HG02870 (cell line): ENCODE data around the gene DAAM2.

Source experiments
- ATAC-seq: cut with Tn5 transposase; IDR thresholded peaks from one replicate; pipeline ENCODE4 v1.9.1; 2021; ENCODE audit warnings: mild to moderate bottlenecking, moderate library complexity; ENCODE audit not compliant: unreplicated experiment

Gene DAAM2

DNA sequence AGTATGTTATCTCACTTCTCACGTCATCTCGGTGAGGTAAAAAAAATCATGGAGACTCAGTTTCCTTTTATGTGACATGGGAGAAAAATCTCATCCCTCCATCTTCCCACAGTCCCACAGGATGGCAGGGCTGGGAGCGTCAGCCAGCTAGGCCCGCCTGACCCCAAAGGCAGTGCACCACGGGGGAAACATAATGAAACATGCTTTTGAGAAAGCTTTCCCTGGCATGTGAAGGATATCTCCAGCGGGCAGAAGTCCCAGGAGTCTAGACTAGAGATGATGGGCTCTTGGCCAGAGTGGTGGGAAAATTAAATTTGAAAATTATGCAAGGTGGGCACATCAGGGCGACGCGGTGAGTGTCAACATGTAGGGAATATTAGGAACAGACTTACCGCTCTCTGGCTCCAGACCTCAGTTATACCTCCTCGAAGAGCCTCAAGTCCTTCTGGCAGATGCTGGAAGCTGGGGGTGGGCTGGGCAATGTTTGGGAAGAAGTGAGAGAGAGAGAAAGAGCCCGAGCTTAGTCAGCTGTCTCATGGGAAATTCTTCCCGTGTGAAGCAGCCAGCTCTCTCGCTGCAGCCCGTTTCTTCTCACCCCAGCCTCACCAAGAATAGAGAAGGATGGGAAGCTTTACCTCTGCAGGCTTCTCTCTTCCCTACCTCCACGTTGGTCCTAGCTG is 89.8 kb downstream of the DAAM2 start:
- no peak for ATAC-seq

GRCh38 chr6:39882531-39882899 is 90.3 kb downstream of the DAAM2 start:
- ATAC-seq: no peak

GRCh38 chr6:39884696-39885095 is 92.5 kb downstream of the DAAM2 start:
- no peak for ATAC-seq

DNA sequence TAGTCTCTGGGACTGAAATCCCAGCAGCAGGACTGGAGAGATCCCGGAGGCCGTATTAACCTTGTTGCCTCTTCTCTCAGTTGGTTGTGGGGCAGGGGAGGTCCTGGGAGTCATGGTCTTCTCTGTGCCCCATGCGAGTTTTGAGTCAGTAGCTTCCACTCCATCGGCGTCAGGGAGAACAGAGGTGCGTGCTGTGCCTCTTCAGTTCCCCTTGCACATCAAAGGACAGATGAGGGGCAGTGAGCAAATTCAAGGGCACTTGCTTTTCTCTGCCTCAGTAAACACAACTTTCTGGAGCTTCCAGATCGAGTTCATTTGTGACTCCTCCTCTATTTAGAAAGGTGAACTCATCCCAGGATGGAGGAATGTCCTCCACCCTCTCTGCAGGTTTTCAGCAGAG is 93.5 kb downstream of the DAAM2 start:
- no peak for ATAC-seq

- no peak for ATAC-seq
Observed at GRCh38 chr6:39886871-39887270, 94.7 kb downstream of the DAAM2 start.

GRCh38 chr6:39887692-39888450 is 95.7 kb downstream of the DAAM2 start:
- no peak for ATAC-seq

GRCh38 chr6:39889229-39889628 is 97.1 kb downstream of the DAAM2 start:
- no peak for ATAC-seq

- no peak for ATAC-seq
Observed at GRCh38 chr6:39891353-39891752, 99.2 kb downstream of the DAAM2 start.

- ATAC-seq: no peak
Observed at GRCh38 chr6:39891976-39892375, 99.8 kb downstream of the DAAM2 start.

DNA sequence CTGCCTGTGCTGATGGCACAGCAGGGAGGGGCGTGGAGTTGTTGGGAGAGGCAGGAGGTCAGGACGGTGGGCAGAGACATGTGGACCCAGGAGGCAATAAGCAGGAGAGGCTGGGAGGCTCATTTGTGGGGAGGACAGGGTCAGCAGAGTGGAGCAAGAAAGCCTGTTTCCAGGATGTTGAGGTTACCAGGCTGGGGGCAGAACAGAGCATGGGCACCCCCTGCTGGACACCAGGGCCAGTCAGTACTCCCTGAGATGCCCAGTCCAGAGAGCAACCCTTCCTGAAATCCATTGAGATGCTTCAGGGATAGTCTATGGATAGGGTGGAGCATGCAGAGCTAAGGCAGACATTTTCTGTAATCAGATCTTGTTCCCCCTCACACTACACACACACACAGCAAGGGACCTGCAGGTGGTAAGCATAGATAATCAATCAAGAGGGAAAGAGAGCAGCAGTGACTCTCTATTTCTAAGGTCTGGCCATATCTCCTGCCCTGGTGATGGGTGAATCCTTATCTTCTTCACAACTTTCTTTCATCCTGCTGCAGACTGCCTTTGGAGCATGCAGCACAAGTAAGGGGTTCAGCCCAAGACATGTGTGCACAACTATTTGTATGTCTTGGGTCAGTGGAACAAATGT is 100.4 kb downstream of the DAAM2 start:
- ATAC-seq: no peak

DNA sequence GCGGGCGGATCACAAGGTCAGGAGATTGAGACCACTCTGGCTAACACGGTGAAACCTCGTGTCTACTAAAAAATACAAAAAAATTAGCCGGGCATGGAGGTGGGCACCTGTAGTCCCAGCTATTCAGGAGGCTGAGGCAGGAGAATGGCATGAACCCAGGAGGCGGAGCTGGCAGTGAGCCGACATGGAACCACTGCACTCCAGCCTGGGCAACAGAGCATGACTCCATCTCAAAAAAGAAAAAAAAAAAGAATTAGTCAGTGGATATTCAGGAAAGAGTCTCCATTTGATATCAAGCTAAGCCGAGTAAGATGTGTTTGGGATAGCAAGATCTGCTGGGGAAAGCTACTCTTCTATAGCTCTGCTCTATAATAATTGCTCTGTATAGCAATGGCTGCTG is 101.1 kb downstream of the DAAM2 start:
- ATAC-seq: no peak

GRCh38 chr6:39896701-39897100 is 104.5 kb downstream of the DAAM2 start:
- no peak for ATAC-seq

DNA sequence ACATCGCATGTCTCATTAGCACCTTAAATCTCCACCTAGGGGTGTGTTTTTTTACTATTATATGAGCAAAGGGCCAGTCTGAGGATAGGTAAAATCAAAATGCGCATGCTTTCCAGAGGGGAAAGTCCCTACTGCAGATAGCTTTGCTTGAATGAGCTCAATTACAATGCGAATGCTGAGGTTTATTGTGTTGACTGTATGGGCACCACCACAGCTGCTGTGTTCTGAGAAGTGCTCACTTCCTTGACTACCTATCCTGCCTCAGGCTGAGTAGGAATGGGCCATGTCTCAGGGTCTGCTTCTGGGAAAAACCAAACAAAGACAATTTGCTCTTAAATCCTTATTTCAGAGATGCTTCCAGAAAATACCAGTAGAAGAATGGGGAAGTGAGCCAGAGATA is 105.5 kb downstream of the DAAM2 start:
- no peak for ATAC-seq

GRCh38 chr6:39898625-39899024 is 106.4 kb downstream of the DAAM2 start:
- ATAC-seq: no peak

DNA sequence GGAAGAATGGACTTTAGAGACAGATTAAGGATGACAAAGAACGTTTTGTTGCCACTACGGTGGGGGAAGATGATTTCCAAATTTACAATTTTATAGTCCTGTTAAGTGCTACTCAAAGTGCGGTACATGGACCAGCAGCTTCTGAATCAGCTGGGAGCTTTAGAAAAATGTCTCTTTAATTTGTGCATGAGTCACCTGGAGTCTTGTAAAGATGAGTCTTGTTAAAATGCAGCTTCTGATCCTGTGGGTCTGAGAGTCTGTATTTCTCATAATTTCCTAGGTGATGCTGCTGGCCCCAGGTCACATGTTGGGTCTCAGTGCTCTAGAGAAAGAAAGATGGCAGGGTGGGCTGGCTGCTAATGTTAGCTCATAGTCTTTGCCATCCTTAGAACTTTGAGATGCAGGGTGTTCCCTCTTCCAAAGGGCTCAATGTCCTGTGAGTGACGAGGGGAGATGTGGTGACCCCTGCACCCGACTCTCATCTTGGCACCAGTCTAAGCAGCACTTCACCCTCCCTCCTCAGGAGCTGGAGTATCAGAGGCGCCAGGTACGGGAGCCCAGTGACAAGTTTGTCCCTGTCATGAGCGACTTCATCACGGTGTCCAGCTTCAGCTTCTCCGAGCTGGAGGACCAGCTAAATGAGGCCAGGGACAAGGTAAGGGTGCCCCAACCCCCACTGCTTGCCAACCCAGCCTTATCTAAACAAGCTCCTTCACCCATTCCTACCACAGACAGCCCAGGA is 107.5 kb downstream of the DAAM2 start:
- ATAC-seq: no peak

DNA sequence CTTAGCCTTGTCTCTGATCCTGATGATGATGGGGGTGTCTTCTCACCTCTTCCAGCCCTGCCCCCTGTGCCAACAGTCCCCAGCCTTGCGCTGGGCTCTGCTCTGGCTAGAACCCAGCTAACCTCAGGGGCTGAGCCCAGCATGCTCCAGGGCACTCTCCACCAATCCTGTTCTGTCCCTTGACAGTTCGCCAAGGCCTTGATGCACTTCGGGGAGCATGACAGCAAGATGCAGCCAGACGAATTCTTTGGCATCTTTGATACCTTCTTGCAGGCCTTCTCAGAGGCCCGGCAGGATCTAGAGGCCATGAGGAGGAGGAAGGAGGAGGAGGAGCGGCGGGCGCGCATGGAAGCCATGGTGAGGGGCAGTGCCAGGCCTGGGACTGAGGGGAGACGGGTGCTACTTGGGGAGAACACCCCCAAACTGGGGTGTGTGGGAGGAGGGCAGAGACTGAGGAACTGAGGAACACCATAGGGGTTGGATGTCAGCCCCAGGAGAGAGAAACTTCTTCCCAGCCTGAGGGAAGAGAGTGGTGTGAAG is 109.0 kb downstream of the DAAM2 start:
- no peak for ATAC-seq

- ATAC-seq: no peak
Observed at GRCh38 chr6:39901670-39902069, 109.5 kb downstream of the DAAM2 start.

GRCh38 chr6:39902136-39902535 is 110.0 kb downstream of the DAAM2 start:
- no peak for ATAC-seq

DNA sequence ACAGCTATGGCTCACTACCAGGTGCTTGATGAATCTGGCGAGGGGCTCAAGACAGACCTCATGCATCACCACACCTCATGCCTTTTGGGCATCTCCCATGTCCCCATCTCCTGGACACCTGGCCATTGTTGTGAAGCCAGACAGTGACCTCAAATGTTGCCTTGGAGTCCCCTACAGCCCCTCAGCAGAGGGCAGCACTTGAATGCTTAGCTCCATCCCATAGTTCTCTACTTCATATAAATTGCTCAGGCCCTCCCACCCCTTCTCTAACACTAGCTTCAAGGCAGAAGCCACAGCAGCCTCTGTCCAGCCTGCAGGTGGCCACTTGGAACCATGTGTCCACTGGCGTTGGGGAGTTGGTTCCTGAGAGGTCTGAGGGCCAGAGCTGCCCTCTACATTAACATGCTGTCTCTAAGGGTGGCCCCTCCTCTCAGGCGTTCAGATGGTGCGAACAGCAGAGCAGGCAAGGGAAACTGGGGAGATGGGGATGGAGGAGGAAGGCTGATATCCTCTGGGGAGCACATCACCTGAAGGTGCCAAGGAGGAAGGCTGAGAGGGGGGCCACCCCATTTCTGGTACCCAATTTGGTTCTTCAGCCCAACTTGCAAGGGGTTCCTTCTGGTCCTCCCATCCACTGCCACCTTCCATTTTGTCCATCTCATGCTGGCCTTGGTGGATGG is 110.8 kb downstream of the DAAM2 start:
- ATAC-seq: no peak

- no peak for ATAC-seq
Observed at GRCh38 chr6:39903656-39904055, 111.5 kb downstream of the DAAM2 start.
